GM19463 (cell line): Measurements from ENCODE around the gene CHRM4.

Experiments
- ATAC-seq: cut with Tn5 transposase; IDR thresholded peaks from one replicate; pipeline ENCODE4 v1.9.1; 2021; ENCODE audit warnings: mild to moderate bottlenecking, moderate library complexity; ENCODE audit not compliant: unreplicated experiment

CHRM4 gene

DNA sequence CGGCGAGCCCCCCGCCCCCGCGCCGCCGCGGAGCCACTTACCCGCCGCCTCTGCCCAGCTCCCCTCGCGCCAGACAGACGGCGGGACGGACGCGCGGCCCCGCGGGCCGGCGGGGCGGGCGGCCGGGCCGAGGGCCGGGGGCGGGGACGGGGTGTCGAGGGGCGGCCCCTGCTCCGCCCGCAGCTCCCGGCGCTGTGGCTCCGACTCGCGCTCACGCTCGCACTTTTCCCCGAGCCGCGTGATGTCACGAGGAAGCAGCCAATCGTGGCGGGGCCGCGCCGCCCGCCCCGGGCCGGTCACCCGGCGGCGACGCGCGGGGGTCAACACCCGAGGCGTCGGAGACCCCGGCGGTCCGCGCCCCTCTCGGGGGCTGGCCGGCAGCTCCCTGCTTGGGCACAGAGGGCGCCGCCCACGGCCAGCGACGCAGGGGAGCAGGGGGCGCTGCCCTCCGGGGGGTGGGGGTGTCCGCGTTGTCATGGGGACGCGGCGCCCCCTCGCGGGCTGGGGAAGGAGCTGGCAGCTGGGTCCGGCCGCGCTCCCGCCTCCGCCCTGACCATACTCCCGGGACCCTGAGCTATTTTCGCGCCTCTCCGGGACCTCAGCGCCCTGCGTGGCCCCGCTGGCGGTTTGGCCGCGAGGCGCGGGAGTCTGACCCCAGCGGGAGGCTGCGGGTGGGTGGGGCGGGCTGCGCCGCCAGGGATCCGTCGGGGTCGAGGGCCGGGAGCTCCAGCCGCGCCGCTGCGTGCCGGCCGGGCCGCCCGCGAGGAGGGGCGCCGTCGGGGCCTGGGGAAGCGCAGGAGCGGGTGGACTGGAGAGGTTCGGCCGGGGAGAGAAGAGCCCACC, at the start of gene CHRM4:
TSS of gene CHRM4 (minus strand) at position 199 of the 843 bp plus-strand sequence. CDS start 5,219 bp downstream, outside the sequence.
- peak; percentile 18 for ATAC-seq

DNA sequence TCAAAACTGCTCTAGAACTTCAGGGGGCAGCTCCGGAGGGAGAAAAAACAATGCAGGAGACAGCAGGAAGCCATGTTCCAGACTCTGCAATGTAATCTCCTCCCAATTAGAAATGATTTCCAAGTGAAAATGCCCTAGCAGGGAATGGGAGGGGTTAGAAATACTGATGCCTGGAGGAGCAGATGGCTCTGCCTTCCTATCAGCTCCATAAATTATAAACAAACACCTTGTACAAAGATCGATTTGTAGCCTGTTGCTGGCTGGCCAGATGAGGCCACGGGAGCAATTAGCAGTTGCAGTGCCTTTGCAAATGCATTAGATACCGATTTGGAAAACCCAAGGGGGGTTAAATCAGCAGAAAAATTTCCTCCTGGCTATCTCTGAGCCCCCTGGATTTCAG, 46.6 kb upstream of the CHRM4 start:
- no peak for ATAC-seq

DNA sequence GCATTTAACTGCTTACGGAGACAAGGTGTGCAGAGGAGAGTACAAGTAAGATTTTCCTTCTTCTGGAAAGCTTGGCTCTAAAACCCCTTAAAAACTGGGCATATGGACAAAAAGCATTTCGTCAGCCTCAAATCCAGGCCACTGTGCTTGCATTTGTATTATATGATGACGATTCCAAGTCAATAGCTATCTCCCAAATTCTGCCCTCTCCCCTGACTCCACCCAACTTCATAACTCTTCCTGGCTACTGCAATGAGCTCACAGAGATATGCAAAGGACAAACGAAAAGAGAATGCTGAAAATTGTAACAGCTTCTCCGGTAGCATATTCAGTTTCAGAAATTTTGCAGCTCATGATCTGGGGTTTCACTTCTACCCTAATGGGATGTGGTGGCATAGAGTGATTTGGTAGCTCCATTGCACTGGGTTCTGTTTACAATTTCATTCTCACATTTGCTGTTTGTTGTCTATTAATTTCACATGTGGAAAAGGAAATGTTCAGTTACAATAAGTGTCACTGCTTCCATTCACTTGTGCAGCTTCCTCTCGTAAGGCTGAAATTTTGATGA, 45.6 kb upstream of the CHRM4 start:
- ATAC-seq = no peak

DNA sequence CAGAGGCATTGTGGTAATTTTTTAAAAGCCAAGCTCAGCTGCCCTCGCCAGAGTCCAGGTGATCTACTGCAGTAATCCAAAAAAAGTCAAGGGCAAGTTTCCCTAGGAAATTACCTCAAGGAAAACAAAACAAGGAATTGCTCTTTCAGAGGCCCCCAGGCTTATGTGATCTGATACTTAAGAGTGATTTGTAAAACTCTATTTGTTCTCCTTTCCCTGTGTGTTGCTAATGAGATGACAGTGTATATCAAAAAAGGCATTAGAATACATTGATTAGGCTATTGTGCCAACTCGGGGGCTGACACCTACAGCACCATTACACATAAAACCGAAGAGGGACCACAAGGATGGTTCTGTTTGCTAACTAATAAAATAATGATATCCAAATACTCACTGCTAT, 44.5 kb upstream of the CHRM4 start:
- no peak for ATAC-seq

DNA sequence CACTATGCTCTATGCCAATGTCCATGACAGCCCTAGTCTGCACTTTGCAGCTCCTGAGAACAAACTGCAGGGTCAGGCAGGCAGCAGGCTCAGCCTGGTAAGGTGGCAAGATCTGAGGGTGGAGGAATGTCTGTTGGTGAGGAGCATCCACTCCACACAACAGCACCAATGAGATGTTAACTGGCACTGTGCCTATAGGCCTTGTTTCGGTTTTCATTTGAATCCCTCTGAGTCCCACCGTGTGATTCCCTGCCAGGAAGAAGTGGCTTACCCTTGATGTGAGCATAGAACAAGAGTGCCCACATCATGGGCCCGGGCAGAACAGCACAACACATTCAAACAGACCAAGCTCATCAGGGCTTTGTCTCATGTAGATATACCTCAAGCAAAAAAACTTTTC, 44.1 kb upstream of the CHRM4 start:
- ATAC-seq = no peak

DNA sequence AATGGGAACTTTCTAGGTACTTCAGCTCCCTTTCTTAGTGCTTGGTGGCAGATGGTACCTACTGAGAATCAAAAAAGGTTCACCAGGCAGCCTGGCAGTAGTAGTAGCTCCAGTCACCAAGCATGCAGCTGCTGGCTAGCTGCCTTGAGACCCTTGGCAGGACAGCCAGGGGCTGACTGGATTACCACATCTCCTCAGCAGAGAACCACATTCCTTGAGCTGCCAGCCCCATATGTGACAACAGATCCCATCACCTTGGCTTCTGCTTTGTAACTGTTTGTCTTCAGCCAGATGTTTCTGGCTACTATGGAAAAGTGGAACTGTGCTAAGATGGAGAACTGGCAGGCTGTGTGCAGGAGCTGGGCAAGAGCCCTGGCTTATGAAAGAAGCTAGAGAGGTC, 39.6 kb upstream of the CHRM4 start:
- no peak for ATAC-seq

DNA sequence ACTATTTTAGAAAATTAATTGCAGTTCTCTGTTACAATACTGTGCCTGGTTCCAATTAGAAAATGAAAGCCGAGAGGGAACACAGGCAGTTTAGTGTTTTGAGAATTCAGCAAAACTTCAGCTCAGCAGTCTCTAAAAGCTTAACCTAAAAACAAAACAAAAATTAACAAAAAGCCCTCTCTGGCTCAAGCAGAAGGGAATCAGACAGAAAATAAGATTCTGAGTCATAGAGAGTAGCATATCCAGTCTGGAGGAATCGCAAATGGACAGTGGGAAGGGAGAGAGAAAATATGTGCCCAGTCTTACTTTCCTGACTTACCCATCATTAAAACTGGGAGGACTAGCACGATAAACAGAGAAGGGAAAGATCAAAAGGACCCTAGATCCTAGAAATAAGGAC, 38.1 kb upstream of the CHRM4 start:
- ATAC-seq = no peak

DNA sequence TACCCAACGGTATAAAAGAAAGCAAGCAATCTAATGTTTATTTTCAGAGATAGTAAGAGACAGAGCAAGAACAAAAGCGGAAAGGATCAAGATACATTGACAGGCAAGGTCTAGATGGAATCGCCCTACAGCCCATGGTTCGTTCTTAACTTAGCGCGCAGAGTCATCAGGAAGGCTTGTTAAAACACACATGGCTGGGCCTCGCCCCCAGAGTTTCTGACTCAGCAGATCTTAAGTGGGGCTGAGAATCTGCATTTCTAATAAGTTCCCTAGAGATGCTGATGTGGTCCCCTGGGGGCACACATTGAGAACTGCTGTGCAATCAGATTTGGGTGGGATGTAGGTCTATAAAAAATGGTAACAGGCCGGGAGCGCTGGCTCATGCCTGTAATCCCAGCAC, 35.8 kb upstream of the CHRM4 start:
- no peak for ATAC-seq

DNA sequence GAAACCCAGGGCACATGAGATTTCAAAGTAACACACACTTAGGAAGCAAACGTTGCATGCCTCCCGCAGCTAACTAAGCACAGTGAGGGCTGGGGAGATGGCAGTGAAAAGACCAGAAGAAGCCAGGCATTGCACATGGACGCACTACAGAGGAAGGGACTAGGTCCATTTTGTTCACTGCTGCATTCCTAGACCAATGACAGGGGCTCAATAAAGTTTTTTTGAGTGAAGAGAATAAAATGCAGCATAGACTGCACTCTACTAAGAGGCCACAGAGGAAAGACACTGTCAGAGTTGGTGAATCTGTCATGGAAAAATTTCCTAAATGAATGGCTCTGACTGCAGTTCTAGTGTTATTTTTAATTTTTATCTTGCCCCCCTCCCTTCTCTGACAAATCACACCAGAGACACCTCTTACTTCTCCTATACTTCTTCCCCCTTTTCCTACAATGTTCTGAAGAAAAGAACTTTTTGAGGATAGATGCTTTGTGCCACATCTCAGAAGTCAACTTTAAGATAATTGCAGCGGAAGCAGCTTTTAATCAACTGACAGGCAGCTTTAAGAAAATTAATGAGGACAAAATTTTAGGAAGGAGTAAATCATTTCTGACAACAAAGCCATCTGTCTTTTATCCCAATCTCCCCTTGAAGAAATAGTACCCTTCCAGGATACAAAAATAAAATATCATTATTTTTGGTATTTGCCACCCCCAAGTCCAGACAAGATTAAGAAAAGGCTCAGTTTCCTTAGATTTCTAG, 34.8 kb upstream of the CHRM4 start:
- ATAC-seq = no peak

DNA sequence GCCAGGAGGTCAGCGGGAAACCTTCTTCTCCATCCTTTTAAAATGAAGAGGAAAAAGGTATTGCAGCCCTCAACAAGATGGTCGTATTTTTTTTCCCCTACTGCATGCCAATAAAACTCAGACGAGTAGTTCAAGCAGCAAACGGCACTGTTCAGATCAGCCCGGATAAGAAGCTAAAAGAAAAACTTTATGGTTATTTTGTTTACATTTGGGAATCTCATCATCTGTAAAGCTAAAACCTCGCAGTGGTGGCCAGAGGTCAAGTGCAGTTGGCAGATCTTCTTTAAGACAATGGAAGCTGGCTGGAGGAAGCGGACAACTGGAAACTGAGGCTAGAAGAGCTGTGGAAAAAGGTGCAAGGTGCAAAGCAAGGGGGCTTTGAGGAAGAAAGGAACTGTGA, 31.0 kb upstream of the CHRM4 start:
- ATAC-seq = no peak

DNA sequence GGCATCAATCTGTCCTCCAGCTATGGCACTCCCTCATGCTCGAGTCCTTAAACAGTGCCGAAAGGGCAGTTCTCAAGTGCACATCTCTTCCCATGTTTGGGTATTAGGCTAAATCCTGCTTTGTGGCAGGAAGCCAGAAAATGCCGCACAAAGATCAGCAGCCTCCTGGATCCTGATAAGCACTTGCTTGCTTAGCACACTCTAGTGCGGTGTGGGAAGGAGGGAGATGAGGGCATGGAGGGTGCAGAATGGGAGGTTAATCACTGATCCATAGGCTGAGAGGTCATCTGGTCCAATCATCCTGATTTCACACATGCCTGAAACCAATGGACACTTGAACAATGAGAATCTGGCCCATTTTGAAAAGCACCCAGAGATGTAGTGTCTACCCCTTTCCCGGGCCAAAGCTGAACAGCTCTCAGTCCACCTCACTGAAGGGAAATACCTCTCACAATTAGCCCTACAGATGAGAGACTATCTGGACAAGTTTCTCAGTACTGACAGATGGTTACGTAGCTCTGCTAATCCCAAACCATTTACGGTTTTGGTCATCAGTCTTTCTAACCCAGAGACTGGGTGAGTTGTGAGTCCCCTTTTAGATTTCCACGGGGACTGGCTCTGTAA, 29.8 kb upstream of the CHRM4 start:
- ATAC-seq = no peak

DNA sequence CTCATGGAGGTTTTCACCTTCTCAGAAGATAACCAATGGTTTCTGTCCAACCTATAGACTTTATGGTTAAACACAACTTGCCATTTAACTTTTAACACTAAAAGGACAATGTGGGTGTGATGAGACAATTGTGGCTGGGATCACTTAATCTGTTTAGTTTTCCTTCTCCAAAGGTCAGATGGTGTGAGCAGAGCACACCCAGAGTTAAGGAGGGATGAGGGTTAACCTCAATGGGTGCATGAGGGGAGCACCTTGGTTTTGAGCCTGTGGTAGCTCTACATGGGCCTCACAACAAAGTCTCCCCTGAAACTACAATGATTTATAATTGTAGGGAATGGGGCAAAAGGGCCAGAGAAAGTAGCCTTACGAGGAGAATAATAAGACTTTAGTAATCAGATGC, 28.9 kb upstream of the CHRM4 start:
- no peak for ATAC-seq

DNA sequence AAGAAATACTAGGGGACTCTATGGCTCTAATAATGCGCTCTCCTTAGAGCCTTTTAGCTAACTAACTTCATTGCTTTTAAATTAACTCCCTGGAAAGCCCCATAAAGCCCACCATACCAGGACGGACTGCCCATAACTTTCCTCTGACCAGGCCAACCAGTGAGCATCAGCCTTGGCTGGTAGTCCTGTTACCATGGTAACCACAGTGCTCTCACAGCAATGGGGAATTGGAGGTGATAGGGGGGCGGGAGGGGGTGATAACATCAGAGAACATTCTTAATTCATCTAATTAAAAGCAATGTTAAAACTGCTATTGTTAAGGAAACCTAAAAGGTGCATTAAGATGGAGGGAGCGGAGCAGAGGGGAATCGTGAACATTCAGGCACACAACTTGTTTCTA, 27.2 kb upstream of the CHRM4 start:
- ATAC-seq = no peak

DNA sequence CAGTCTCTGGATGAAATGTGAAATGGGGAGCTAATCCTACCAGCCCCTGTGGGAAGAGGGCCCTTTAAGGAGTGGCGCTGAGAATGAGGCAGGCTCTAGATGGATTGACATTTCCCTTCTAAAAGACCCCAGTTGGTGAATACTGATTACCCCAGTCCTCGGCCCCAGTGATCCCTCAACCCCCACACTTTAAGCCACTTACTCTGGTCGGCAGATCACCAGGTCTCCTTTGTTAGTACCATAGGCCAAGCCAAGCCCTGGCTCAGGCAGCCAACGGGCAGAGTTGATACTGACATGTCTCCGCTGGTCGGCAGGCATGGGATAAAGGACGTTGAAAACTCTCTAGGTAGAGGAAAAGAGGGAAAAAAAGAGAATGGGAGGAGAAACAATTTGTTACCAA, 26.1 kb upstream of the CHRM4 start:
- no peak for ATAC-seq

DNA sequence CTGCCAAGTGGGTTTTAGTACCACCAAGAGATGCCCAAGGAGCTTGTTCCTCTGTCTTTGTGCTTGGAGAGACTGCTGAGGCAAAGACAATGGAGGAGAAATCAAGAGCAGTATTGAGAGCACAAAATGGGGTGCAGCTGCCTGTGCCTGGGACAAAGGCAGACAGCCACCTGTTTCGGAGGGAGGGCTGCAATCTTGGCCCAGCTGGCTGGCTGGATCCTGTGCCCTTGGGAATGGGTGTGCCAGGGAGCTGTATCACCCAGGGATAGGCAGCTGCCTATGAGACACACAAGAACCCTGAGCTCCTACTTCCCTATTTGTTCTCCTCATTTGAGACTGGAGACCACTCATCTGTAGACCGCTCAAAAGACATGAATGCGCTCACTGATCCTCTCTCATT, 23.3 kb upstream of the CHRM4 start:
- ATAC-seq = no peak

DNA sequence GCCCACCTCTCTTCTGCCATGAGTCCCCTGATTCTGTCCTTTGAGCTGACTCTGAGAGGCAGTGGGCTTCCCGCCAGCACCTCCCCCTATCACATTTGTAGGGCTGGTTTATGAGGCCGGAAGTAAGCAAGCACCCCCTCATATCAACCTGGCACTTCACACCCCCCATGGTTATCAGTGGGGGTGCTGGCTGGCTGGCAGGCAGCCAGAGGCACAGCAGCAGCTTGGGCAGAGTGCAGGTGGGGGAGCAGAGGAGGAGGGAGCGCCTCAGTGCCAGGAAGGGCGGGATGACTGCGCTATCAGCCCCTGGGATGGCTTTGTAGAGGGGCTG, 22.9 kb upstream of the CHRM4 start:
- no peak for ATAC-seq

DNA sequence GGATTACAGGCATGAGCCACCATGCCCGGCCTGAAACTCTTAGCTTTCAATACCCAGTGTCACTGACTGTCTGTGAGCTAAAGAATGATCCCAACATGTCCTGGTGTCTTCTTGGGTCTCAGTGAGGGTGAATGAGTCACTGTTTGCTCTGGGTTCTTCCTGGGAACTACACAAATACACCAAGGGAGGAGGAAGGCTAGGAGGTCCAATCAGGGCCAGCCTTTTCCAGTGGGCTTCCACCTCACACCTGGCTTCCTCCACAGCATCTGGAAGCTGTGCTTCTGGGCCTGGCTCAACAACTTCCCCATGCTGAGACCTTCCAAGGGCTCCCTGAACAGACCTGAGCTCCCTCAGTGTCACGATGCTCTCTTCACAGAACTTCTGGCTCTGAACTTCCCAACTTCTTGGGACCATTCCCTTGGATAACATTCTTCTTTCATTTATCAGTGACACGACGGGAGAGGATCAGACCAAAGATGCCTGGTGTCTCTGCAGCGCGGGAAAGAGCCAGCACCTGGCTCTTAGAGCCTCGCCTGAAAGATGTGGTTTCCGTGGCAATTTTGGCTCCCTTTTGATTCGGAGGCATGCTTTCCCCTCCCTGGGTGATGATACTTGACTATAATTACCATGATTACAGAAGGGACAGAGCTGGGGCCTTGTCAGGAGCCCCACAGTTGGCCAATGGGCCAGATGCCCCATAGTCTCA, 22.3 kb upstream of the CHRM4 start:
- no peak for ATAC-seq

DNA sequence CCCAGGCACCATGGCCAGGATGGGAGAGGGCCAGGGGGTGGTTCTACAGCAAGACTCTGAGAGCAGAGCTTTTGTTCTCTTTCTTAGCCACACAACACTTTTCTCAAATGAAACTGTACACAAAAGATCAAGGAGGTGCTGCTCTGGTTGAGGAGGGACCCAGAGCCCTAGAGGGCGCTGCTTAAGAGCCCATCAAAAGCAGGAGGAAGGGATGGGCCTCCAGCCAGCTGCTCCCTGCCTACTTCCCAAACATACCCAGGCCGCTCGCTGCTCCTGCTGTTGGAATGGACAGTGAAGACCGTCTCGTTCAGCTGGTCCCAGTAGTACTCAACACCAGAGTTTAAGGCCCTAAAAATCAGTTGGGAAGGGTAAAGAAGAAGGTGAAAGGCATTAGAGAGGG, 18.4 kb upstream of the CHRM4 start:
- ATAC-seq = no peak

DNA sequence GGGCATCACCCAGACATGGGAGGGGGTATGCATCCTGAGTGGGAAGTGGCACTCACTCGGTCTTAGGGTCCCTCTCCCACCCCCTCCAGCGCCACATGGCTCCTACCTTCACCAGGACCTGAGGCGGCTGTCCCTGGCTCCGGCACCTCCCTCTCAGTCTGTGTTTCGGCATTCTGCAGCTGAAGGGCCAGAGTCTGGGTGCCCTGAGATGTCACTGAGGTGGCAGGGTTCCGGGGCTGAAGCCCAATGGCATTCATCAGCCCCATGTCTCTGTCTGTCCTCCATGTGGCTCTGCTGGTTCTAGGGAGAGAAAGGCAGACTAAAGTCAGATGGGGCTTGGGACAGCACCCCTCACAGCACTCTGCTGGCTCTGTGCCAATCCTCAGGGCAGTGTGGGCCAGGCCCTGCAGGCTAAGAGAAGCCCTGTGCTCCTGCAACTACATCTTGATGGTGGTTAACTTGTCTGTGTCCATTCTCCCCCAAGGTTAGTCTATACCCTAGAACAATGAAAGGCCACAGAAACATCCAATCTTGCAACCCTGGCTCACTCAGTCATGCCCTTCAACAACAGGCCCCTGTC, 16.9 kb upstream of the CHRM4 start:
- no peak for ATAC-seq

DNA sequence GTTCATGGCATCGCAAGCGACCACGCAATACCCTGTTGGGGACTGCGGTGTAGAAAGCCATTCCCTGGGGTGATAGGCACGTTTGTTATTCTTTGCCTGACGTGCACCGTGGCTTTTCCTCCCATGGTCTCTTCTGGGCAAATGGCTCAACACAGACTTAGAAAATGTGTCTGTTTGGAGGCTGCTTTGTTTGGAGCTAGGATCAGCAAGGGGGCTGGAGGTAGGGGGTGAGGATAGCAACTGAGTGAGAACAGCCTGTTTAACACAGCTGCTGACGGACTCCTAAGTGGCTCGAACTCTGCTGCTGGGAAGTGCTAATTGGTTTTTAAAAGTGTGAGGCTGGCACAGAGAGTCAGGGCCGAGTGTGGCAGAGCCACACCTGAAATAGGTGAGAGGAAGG, 16.1 kb upstream of the CHRM4 start:
- ATAC-seq = no peak
